Gastrocnemius medialis (tissue), 4 donors: ENCODE measurements around the gene HACL1.

Source experiments
- POLR2A ChIP-seq, 2 donors: fragments of 450-650 bp; IDR thresholded peaks; one replicate each; pipeline ENCODE4 v1.6.1; 2017; ENCODE audit warnings: antibody characterized with exemption in 2 of 2, mild to moderate bottlenecking in 2 of 2, moderate library complexity in 2 of 2
- TF ChIP-seq, protein P1 (sequence below), 5 experiments: fragments of 450-650 bp in 3 of 5; fragments of 200-600 bp in 2 of 5; sonication (generic) in 2 of 5; IDR thresholded peaks in 4 of 5; conservative IDR thresholded peaks in 1 of 5; 1 replicate in 4 of 5; 2 replicates in 1 of 5; pipeline ENCODE4 v1.5.1; 2016 to 2019; ENCODE audit warnings: antibody characterized with exemption in 5 of 5, mild to moderate bottlenecking in 3 of 5, moderate library complexity in 3 of 5

DNA sequence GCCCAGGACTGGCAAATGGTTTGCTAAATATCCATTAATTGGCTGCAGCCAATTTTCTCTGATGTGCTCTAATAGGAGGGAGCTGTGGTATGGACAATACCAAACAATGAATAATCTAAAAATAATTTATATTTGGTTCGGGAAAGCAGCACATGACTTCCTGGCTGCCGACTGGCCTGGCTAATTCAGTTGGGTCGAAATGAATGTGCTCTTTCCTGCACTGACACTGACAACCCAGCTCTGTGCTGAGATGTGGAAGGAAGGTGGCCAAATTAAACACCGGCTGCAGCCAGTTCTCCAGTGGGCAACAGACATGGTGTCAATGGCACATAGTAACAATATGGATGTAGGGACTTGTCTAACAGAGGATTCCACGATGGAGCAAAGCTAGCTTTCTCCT, 58.8 kb downstream of the HACL1 start:
- TF ChIP-seq, protein P1, sequence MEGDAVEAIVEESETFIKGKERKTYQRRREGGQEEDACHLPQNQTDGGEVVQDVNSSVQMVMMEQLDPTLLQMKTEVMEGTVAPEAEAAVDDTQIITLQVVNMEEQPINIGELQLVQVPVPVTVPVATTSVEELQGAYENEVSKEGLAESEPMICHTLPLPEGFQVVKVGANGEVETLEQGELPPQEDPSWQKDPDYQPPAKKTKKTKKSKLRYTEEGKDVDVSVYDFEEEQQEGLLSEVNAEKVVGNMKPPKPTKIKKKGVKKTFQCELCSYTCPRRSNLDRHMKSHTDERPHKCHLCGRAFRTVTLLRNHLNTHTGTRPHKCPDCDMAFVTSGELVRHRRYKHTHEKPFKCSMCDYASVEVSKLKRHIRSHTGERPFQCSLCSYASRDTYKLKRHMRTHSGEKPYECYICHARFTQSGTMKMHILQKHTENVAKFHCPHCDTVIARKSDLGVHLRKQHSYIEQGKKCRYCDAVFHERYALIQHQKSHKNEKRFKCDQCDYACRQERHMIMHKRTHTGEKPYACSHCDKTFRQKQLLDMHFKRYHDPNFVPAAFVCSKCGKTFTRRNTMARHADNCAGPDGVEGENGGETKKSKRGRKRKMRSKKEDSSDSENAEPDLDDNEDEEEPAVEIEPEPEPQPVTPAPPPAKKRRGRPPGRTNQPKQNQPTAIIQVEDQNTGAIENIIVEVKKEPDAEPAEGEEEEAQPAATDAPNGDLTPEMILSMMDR (IDR thresholded peaks at IDR 0.05 in 4 of 5, conservative IDR thresholded peaks at IDR 0.05 in 1 of 5) = no peak
- TF ChIP-seq POLR2A (IDR thresholded peaks at IDR 0.05) = no peak
